HK-2 (cell line): ENCODE results near the gene PFDN1.
A peak's percentile ranks its signal among the peaks of the same experiment; 100 is the strongest.

Experiments used
- DNase-seq: peaks from one replicate; pipeline ENCODE4 v3.0.0-alpha.2; 2018; ENCODE audit not compliant: unreplicated experiment

The PFDN1 gene

DNA sequence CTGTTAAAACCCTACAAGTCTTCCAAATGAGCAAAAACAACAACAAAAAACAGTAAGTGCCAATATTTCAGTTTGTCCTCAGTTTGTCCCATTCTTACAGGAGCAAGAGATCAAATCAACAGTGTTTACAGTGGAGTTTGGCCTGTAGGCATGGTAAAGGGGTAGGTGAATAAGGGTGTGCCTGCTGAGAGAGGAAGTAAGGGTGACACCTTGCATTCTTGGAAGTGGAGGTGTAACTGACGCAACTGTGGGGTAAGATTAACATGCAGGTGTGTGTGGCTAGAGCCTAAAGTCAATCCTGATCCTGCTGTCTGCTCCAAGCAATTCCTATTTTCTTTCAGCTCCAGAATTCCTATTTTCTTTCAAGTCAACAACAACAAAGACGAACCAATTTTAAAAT lies 43.4 kb downstream of the PFDN1 start:
- DNase-seq = no peak

- no peak for DNase-seq
Measured at GRCh38 chr5:140258873-140259272, 44.0 kb downstream of the PFDN1 start.

GRCh38 chr5:140258016-140258415 lies 44.9 kb downstream of the PFDN1 start:
- no peak for DNase-seq

DNA sequence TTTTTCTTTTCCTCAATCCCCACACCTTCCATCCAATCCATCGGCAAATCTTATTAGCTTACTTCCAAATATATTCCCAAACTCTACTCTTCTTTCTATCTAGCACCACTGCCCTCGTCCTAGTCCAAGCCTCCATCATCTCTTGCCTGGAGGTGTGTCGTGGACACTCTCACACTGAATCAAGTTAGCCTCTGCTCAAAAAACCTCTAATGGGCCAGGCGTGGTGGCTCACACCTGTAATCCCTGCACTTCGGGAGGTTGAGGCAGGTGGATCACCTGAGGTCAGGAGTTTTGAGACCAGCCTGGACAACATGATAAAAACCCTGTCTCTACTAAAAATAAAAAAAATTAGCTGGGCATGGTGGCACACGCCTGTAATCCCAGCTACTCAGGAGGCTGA lies 46.2 kb downstream of the PFDN1 start:
- DNase-seq = no peak

DNA sequence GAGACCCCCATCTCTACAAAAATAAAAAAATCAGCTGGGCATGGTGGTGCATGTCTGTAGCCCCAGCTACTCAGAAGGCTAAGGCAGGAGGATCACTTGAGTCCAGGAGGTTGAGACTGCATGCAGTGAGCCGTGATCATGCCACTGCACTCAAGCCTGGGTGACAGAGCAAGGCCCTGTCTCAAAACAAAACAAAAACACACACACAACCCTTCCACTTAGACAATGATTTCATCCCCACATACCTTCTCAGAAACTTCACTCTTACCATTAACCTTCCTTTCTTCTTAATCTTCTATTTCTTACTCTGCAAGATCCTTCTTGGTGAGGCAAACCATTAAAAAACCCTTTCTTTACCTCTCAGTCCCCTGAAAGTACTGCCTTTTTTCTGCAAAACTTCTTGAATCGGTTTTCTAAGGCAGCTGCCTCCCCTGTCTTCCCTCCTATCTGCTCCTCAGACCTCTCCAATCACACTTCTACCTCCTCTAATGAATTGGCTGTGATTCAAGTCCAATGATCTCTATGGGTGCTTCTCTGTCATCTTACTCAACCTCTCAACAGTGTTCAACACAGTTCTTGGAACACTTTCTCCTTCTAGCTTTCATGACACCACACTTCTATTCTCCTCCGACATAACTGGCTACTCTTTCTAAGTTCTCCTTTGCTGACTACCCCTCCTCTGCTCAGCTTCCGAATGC lies 47.3 kb downstream of the PFDN1 start:
- no peak for DNase-seq

DNA sequence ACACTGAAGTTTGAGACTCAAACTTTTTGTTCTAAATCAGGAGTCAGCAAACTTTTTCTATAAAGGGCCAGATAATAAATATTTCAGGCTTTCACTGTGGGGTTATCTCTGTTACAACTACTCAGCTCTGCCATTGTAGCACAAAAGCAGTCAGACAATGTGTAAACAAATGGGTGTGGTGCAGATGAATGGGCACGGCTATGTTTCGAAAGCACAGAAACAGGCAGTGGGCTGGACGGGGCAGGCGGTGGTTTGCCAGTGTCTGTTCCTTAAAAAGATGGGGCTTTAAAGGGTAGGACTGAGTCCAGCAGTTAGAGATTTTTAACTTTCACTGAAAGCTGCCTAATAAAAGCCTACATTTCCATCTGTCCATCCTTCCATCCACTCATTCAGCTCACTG lies 48.9 kb downstream of the PFDN1 start:
- no peak for DNase-seq

DNA sequence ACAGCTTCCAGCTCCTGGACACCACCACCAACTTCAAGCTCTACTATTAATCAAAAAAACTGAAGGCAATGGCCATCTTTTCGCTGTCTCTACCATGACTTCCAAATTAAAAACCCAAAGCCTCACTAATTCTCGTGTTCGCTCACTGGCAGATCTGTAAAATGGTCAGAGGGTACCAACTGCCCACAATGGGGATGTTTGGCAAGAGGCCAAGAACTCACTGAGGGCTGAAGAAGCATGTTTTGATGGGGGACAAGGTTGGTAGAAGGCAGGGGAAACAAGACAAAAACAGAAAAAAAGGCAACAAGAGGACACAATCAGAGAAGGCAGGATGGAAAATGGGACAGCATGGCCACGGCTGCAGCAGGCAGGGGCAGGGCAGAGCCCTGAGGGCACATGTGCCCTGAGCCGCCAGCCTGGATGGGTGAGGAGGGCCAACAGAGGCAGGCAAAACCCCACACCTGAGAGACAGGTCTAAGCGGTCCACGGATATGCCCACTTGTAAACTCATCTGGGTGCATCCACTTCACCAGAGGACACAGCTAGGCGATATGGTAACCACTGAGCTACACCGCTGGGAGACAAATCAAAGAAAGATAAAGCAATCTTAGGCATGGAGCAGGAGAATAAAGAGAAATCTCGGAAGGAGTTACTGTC lies 50.3 kb downstream of the PFDN1 start:
- no peak for DNase-seq

DNA sequence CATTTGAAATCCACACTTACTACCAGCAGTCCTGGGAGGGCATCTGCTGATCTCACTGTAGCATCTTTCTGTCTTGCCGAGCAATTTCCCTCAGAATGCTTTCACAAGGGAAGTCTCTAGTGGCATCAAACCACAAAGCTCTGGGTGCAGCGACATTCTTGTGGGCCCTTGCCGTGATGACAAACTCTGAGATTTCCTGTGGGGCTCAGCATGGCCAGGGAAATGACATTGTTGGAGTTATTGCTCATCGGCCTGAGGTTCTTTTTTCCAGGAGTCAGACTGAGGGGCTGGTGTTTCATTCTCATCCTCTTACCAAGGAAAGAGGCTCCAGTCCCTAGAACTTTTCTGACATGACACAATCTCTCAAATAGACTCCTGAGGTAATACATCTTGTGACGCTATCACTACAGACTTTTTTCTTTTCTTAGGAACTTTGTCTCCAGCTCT lies 51.4 kb downstream of the PFDN1 start:
- peak; percentile 79 for DNase-seq

DNA sequence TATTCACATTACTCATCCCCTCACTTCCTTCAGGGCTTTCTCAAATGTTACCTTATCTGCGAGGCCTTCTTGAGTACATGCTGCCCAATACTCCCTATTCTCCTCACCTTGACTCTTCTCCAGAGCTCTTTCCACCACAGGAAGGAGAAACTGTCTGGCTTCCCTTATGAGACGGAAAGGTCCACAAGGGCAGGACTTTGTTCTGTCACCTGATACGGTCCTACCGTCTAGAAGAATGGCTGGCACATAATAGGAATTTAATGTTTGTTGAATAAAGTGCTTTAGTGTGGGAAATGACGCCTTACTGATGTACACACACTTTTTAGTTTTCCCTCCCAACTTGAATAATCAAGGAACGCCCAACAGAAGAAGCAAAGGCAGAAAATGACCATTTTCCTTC lies 52.5 kb downstream of the PFDN1 start:
- DNase-seq = no peak

DNA sequence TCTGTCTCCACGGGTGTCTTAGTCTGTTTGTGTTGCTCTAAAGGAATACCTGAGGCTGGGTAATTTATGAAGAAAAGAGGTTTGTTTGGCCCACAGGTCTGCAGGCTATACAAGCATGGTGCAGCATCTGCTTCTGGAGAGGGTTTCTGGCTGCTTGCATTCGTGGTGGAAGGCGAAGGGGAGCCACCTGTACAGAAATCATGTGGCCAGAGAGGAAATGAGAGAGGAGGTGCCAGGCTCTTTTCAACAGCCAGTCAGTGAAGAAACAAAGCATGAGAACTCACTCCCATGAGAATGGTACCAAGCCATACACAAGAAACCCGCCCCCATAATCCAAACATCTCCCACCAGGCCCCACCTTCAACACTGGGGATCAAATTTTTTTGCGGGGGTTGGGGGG lies 53.4 kb downstream of the PFDN1 start:
- DNase-seq = no peak

DNA sequence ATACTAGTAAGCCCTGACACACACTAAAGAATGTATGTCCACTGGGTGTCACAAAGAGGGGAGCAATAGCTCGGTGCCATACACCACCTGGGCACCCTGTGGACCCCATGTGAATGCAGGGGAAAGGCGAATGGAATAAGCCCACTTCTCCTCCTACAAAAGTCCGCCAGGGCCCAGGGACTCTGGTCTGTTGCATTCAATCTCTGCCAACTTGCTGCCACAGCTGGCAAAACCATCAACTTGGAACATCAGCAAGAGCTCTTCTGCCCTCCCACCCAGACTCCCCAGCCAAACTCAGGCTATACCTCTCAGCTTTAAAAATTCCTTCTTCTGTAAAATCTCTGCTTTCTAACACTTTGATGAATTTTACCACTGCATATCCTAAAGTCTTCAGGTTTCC lies 54.5 kb downstream of the PFDN1 start:
- no peak for DNase-seq

- peak; percentile 43 for DNase-seq
Measured at GRCh38 chr5:140246378-140247122, 56.4 kb downstream of the PFDN1 start.

DNA sequence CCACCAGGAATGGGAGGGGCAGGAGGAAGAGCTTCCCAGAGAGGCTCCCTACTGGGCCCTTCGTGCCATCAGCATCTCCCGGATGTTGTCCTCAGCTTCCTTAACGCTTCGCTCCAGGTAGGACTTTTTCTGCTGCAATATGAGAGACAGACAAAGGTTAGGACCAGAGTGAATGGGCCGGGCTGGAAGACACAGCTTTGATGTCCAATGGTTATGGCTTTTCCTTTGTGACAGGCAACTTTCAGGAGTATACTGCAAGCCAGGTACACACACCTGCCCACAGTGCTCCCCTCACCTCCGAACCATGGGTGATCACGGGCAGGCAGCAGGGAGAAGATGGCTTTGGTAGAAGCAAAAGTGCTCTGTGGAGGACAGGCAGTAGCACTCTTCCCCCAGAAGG lies 57.0 kb downstream of the PFDN1 start:
- DNase-seq = no peak

DNA sequence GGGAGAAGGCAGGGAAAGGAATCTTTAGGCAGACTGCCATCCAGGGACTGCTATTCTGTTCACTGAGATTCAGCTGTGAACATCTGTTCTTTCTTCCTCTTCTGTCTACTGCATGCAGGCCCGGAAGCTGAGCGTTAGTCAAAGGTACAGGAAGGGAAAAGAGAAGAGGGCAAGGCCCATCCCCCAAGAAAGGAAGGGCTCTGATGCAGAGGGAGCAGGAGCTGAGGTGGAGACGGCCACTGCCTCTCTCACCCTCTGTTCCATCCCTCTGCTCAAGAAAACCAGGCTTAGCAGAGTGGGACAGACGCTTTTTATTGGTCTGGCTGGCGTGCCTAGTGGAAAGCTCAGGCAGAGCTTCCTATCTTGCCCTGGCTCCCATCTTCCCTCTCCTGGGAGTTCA lies 57.6 kb downstream of the PFDN1 start:
- DNase-seq = no peak

DNA sequence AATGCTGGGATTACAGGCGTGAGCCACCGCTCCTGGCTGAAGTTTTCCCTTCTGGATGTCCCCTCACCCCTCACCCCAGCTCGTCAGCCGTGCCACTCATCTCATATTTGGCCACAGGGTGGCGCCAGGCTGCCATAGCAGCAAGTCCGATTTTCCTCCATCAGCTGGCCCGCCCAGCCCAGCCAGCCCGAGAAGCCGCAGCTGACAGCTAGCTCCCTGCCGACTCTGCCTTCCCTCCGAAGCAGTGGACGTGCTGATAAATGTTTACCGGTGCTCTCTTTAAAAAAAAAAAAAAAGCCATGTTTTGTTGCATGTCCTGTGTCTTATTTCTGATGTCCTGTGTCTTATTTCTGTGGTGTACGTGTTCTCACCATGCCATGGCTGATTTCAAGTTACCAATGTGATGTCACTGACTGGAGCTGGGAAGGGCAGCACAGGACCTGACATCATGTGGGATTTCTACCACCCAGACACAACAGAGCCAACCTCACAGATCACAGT lies 58.3 kb downstream of the PFDN1 start:
- peak; percentile 81 for DNase-seq

DNA sequence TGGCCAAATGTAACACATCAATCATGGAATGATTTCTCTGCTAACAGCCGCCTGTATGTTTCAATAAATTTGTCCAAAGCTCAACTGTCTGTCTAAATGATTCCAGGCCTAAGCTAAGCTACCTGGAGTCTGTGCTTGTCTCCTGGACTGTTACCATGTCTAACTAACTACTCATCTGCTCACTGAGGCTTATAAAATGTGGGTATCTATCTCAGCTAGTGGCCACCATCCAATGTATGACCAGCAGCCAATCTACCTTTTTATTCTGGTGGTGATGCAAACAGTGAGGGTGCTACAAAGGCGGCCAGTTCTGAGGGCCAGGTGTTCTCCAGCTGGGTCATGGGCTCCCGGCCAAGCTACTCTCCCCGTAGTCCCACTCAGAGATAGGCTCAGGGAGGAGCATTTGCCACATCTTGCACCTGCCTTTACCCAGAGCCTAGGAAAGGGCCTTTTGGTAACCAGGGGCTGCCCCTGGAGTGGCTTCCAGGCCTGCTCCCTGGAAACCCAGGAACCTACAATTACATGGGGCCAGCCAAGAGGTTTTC lies 59.1 kb downstream of the PFDN1 start:
- no peak for DNase-seq

GRCh38 chr5:140242890-140243585 lies 59.9 kb downstream of the PFDN1 start:
- no peak for DNase-seq

- DNase-seq = no peak
Measured at GRCh38 chr5:140242099-140242498, 60.8 kb downstream of the PFDN1 start.

DNA sequence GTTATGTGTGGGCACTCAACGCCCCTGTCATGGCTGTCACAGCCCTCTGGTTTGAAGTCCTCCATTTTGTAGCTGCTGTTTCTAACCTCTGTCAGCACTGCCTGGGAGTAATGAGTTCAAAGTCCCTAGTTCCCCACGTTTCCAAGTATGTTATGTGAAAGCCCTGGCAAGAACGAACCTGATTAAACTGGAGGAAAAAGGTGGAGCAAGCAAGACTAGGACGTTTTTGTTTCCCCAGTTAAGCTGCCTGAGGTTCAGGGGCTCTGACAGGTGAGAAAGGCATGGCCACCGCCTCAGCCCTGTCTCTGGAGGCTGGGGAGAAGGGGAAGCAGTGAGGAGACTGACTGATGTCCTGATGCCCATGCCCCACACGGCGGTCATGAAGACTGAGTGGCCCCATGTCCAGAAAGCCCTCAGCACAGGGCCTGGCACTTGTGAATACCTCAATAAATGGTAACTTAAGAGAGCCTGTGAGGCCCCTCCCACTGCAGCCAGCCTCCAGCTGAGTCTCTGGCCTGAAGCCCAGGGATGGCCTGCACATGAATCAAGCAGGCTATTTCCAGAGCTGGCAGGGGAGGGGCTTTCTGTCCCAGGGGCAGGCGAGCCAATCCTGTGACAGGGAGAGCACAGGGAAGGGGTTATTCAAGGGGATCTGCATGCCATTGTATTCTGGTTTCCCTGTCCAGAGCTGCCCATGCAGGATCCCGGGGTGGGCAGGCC lies 61.8 kb downstream of the PFDN1 start:
- peak; percentile 81 for DNase-seq

DNA sequence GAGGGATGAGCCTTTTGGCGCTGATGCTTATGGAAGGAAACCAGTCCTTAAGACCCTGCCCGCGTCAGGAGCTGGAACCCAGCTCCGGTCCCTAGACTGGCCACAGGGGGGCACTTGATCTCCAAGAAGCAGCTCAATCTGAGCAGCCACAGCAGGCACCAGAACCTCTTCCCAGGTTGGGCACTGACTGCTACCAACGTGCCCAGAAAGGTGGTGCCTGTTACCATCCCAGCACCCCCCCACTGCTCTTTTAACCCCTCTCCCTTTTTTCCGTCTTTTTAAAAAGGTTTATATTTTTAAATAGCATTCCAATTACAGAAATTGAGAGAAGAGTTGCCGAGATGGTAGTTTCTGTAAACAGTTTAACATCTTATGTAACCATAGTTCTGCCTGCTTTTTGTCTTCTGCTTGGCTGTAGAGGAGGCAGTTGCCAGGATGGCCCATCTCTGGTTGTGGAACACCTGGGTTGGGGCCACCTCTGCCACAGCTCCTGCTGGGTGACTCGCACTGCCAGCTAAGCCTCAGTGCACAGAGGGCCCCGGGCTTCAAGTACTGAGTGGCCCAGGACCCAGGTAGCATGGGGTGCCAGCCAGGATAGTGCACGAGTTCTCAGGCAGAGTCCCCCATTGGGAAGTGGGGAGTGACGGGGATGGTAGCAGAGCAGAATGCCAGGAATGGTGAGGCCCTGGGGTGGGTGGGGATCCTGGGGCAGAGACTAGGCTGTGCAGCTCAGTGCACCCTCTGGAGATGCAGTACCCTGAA lies 62.8 kb downstream of the PFDN1 start:
- no peak for DNase-seq
